T-helper 2 cell treated with Interferon-gamma antibody and Interleukin-4, amounts not matched to agents 5 μg/mL and 100 μg/mL, for 36 hours (primary cell): ENCODE results near the gene DEFB119.
"Not testable (repeated sequence)": the region's sequence is repeated elsewhere in the genome, so short reads cannot be mapped to it uniquely, and the experiment has no call there.

Source experiments
- DNase-seq: peaks from one replicate; pipeline ENCODE4 v3.0.0; 2021; ENCODE audit warnings: low spot score
- H3K27ac Mint-ChIP-seq: one replicate; pipeline ENCODE4 v1.8.0; 2021; ENCODE audit warnings: mild to moderate bottlenecking, mixed read lengths
- H3K27me3 Mint-ChIP-seq: one replicate; pipeline ENCODE4 v1.8.0; 2021; ENCODE audit warnings: low read depth, mixed read lengths
- H3K36me3 Mint-ChIP-seq: one replicate; pipeline ENCODE4 v1.8.0; 2021; ENCODE audit warnings: low read depth, mixed read lengths
- H3K4me1 Mint-ChIP-seq: one replicate; pipeline ENCODE4 v1.8.0; 2021; ENCODE audit warnings: low read depth, mixed read lengths
- H3K4me3 Mint-ChIP-seq: one replicate; pipeline ENCODE4 v1.8.0; 2022; ENCODE audit warnings: mild to moderate bottlenecking, moderate library complexity, mixed read lengths
- H3K9me3 Mint-ChIP-seq: one replicate; pipeline ENCODE4 v1.8.0; 2021; ENCODE audit warnings: mixed read lengths

Gene DEFB119

DNA sequence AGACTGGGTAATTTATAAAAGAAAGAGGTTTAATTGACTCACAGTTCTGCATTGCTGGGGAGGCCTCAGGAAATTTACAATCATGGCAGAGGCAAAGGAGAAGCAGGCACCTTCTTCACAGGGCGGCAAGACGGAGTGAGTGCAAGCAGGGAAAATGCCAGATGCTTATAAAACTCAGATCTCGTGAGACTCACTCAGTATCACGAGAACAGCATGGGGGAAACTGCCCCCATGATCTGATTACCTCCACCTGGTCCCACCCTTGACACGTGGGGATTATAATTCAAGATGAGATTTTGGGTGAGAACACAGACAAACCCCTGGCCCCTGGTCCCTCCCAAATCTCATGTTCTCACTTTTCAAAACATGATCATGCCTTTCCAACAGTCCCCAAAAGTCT lies 26.1 kb downstream of the DEFB119 start:
- not testable (repeated sequence) for DNase-seq, H3K4me3 Mint-ChIP-seq, H3K36me3 Mint-ChIP-seq, H3K27me3 Mint-ChIP-seq, H3K4me1 Mint-ChIP-seq, H3K27ac Mint-ChIP-seq
- peaks cover 10% of the 10 kb centered on the region for H3K9me3 Mint-ChIP-seq

DNA sequence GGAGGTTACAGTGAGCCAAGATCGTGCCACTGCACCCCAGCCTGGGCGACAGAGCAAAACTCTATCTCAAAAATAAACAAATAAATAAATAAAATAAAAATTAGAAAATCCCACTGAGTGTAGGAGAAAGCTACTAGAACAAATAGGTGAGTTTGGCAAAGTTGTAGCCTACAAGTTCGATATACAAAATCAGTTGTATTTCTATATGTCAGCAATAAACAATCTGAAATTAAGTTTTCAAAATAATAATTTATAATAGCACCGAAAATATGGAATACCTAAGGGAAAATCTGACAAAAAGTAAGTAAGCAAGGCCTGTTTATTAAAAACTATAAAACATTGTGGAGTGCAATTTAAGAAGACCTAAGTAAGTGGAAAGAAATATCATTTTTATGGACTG lies 27.1 kb downstream of the DEFB119 start:
- H3K27me3 Mint-ChIP-seq = no peaks in the 10 kb centered on the region

DNA sequence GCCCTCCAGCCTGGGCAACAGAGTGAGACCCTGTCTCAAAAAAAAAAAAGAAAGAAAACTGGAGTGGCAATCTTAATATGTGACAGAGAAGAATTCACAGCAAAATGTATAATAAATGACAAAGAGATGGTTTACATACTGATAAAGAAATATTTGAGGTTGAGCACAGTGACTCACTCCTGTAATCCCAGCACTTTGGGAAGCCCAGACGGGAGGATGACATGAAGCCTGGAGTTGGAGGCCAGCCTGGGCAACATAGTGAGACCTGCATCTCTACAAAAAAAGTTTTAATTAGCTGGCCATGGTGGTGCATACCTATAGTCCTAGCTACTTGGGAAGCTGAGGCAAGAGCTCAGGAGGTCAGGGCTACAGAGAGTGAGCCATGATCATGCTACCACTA lies 34.4 kb downstream of the DEFB119 start:
- Mint-ChIP-seq H3K4me1 (no peaks in the 10 kb centered on the region), H3K4me3 (no peak overlapping the region), H3K36me3 (no peaks in the 10 kb centered on the region), H3K27ac (no peak overlapping the region), H3K9me3 (no peaks in the 10 kb centered on the region), H3K27me3 (no peaks in the 10 kb centered on the region)
- DNase-seq = no peak

More for the DNA sequence above, 27.1 kb downstream of the DEFB119 start:
- no peak for DNase-seq
- Mint-ChIP-seq H3K36me3 (no peaks in the 10 kb centered on the region), H3K27ac (no peak overlapping the region), H3K4me3 (no peak overlapping the region), H3K9me3 (peaks cover 10% of the 10 kb centered on the region), H3K4me1 (no peaks in the 10 kb centered on the region)

DNA sequence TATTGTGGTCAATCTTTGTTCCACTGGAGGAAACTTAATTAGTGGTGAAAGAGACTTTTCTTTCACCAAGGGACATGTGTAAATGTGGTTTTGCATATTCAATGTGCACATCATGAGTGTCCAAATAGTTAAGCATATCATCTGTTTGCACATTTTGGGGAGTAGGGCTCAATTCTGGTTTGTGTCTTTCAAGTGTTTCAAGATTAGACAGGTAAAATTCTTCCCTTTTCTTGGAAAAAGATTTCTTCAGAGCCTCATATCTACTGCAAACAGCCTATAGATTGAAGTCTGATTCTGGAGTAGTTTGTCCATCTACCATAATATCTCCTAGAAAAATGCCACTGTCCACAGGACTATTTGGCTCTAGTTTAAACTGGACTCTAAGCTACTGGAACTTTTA lies 48.9 kb downstream of the DEFB119 start:
- Mint-ChIP-seq H3K4me3 (no peak overlapping the region), H3K36me3 (no peaks in the 10 kb centered on the region), H3K27ac (no peak overlapping the region), H3K4me1 (no peaks in the 10 kb centered on the region), H3K27me3 (no peaks in the 10 kb centered on the region), H3K9me3 (no peaks in the 10 kb centered on the region)
- DNase-seq = no peak

DNA sequence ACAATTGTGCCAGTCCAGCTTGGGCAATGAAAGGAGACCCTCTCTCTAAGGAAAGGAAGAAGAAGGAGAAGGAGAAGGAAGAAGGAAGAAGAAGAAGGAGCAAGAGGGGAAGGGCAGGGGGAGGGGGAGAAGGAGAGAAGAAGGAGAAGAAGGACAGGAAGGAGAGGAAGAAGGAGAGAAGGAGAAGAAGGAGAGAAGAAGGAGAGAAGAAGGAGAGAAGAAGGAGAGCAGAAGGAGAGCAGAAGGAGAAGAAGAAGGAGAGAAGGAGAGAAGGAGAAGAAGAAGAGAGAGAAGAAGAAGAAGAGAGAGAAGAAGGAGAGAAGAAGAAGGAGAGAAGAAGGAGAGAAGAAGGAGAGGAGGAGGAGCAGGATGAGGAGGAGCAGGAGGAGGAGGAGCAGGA lies 59.5 kb downstream of the DEFB119 start:
- DNase-seq = no peak
- no peaks in the 10 kb centered on the region for H3K36me3 Mint-ChIP-seq
- no peak overlapping the region for H3K4me3 Mint-ChIP-seq
- H3K27me3 Mint-ChIP-seq = no peaks in the 10 kb centered on the region
- H3K4me1 Mint-ChIP-seq = no peaks in the 10 kb centered on the region
- no peak overlapping the region for H3K27ac Mint-ChIP-seq
- H3K9me3 Mint-ChIP-seq = peaks cover 27% of the 10 kb centered on the region
